ENCODE data around the gene TMEM14A.

TMEM14A gene

DNA sequence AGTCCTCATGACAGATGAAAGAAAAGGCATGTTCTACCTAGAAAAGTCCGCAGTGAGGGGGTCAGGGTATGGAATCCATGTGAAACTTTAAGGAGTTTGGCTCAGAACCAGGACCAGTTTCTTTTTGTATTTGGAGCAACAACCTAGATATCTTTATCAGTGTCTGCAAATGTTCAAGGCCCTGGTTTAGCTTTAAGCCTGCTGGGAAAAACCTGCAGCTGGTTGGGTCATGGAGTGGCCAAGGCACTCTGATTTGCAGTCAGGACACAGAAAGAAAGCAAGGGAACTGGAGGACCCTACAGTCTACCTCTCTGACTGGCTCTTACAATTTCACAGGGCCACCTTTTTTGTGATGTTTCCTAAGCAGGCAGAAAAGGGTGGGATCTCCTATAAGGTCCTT, 58.7 kb downstream of the TMEM14A start:
- no peak for DNase-seq (ENCODE audit: extremely low spot score)
- CTCF ChIA-PET: no interaction called here
- TF ChIP-seq FOXA1 (IDR thresholded peaks at IDR 0.05) (no peak), SUZ12 (IDR thresholded peaks at IDR 0.05) (no peak), BHLHE40 (IDR thresholded peaks at IDR 0.05; ENCODE audit: borderline replicate concordance) (no peak)
- POLR2A ChIA-PET: no interaction called here

GRCh38 chr6:52731719-52732118, 60.8 kb downstream of the TMEM14A start:
- no peak for DNase-seq (ENCODE audit: extremely low spot score)
- no peak for TF ChIP-seq FOXK2 (IDR thresholded peaks at IDR 0.05)
- no peak for TF ChIP-seq L3MBTL2 (conservative IDR thresholded peaks at IDR 0.05)
- TF ChIP-seq ARNT (IDR thresholded peaks at IDR 0.05): no peak
- ChIA-PET POLR2A (no interaction called here), CTCF (no interaction called here)

DNA sequence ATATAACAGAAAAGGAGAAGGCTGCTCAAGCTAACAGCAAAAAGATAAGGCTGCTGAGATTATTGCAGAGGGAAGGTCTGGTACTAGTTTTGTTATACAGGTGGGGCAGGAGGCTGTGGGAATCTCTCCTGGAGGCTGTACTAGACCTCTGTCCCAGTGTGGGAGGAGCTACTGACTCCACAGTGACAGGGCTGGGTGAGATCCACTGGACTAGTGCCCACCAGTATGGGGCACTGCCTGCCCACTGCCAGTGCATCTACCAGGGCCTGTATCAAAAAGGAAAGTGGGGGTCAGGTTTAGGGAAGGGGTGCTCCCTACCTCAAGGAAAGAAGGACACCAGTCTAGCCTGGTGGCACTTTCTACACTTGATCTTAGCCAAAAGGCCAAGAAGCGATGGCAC, 62.3 kb downstream of the TMEM14A start:
- no peak for TF ChIP-seq FOXA1 (IDR thresholded peaks at IDR 0.05)
- no peak for TF ChIP-seq SUZ12 (IDR thresholded peaks at IDR 0.05)
- TF ChIP-seq ZNF384 (IDR thresholded peaks at IDR 0.05): no peak
- TF ChIP-seq ELF4 (IDR thresholded peaks at IDR 0.05): no peak
- TF ChIP-seq BHLHE40 (IDR thresholded peaks at IDR 0.05; ENCODE audit: borderline replicate concordance): no peak
- TF ChIP-seq, protein P1, sequence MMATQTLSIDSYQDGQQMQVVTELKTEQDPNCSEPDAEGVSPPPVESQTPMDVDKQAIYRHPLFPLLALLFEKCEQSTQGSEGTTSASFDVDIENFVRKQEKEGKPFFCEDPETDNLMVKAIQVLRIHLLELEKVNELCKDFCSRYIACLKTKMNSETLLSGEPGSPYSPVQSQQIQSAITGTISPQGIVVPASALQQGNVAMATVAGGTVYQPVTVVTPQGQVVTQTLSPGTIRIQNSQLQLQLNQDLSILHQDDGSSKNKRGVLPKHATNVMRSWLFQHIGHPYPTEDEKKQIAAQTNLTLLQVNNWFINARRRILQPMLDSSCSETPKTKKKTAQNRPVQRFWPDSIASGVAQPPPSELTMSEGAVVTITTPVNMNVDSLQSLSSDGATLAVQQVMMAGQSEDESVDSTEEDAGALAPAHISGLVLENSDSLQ (IDR thresholded peaks at IDR 0.05): no peak
- POLR2A ChIA-PET: no interaction called here
- CTCF ChIA-PET: no interaction called here
- DNase-seq (ENCODE audit: extremely low spot score): no peak

GRCh38 chr6:52734072-52734471, 63.2 kb downstream of the TMEM14A start:
- CTCF ChIA-PET: no interaction called here
- DNase-seq (ENCODE audit: extremely low spot score): no peak
- TF ChIP-seq TARDBP (IDR thresholded peaks at IDR 0.05) (no peak), FOXM1 (IDR thresholded peaks at IDR 0.05; ENCODE audit: borderline replicate concordance) (no peak), ELF4 (IDR thresholded peaks at IDR 0.05) (no peak), CTBP1 (IDR thresholded peaks at IDR 0.05; ENCODE audit: borderline replicate concordance) (no peak), FOXA1 (IDR thresholded peaks at IDR 0.05) (no peak), ARNT (IDR thresholded peaks at IDR 0.05) (no peak), LEF1 (IDR thresholded peaks at IDR 0.05; ENCODE audit: borderline replicate concordance) (no peak), FOXK2 (IDR thresholded peaks at IDR 0.05) (no peak), L3MBTL2 (conservative IDR thresholded peaks at IDR 0.05) (no peak), ZNF384 (IDR thresholded peaks at IDR 0.05) (no peak), BHLHE40 (IDR thresholded peaks at IDR 0.05; ENCODE audit: borderline replicate concordance) (no peak), SP1 (IDR thresholded peaks at IDR 0.05) (no peak), HDGF (IDR thresholded peaks at IDR 0.05; ENCODE audit: borderline replicate concordance) (no peak), SUZ12 (IDR thresholded peaks at IDR 0.05) (no peak), NFRKB (IDR thresholded peaks at IDR 0.05) (no peak)
- TF ChIP-seq, protein P1 (IDR thresholded peaks at IDR 0.05): no peak
- POLR2A ChIA-PET: no interaction called here

GRCh38 chr6:52735071-52735470, 64.2 kb downstream of the TMEM14A start:
- DNase-seq (ENCODE audit: extremely low spot score): no peak
- TF ChIP-seq, protein P1 (IDR thresholded peaks at IDR 0.05): no peak
- no peak for TF ChIP-seq ARNT (IDR thresholded peaks at IDR 0.05)
- POLR2A ChIA-PET: no interaction called here

DNA sequence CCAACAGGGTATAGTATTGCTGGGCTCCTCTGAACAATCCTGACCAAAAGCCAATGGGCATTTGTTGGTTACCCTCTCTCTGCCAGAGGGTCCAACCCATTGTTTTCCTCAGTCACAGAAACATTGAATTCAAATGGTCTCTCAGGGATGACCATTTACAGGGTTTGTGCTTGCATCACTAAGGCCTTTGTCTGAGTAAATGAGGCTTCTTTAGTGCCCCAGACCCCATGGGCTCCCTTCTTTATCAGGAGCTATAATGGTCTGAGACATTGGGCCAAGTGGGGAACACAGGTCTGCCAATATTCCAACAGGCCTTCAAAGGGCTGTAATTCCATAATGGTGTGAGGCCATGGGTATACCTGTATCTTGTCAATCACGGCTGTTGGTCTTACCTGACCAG, 65.2 kb downstream of the TMEM14A start:
- ChIA-PET POLR2A (no interaction called here), CTCF (no interaction called here)
- no peak for DNase-seq (ENCODE audit: extremely low spot score)

More at GRCh38 chr6:52735071-52735470, 64.2 kb downstream of the TMEM14A start:
- CTCF ChIA-PET: no interaction called here

More for the DNA sequence above, 65.2 kb downstream of the TMEM14A start:
- TF ChIP-seq SUZ12 (IDR thresholded peaks at IDR 0.05) (no peak), ZNF384 (IDR thresholded peaks at IDR 0.05) (no peak), NFRKB (IDR thresholded peaks at IDR 0.05) (no peak), SP1 (IDR thresholded peaks at IDR 0.05) (no peak), FOXA1 (IDR thresholded peaks at IDR 0.05) (no peak), ARNT (IDR thresholded peaks at IDR 0.05) (no peak), ELF4 (IDR thresholded peaks at IDR 0.05) (no peak), LEF1 (IDR thresholded peaks at IDR 0.05; ENCODE audit: borderline replicate concordance) (no peak), FOXK2 (IDR thresholded peaks at IDR 0.05) (no peak), HDGF (IDR thresholded peaks at IDR 0.05; ENCODE audit: borderline replicate concordance) (no peak), BHLHE40 (IDR thresholded peaks at IDR 0.05; ENCODE audit: borderline replicate concordance) (no peak), CTBP1 (IDR thresholded peaks at IDR 0.05; ENCODE audit: borderline replicate concordance) (no peak), FOXM1 (IDR thresholded peaks at IDR 0.05; ENCODE audit: borderline replicate concordance) (no peak), L3MBTL2 (conservative IDR thresholded peaks at IDR 0.05) (no peak), TARDBP (IDR thresholded peaks at IDR 0.05) (no peak)
- TF ChIP-seq, protein P1 (IDR thresholded peaks at IDR 0.05): no peak
